ENCODE data around the gene MARVELD2. TPM values are rescaled to one million over a fixed set of nuclear protein-coding genes. Genes with fewer than 3 reads are reported as not detected.

The MARVELD2 gene
- total and polyA plus RNA-seq, 9 of the 15 experiments (the other 6 are each of a cell fraction or from before 2014, with no cell fraction given) = 0.03 to 0.29 (median 0.06) TPM; not detected in 3

GRCh38 chr5:69370335-69370734 is 44.6 kb upstream of the MARVELD2 start (continued):
- TF ChIP-seq THRA (IDR thresholded peaks at IDR 0.05) = peak; percentile 20; the same call in 1 of the 2 replicates

- Histone ChIP-seq H2AFZ (ENCODE audit: low read depth, low read length) (no peak overlapping the region), H4K20me1 (replicated peaks; ENCODE audit: control insufficient read depth, insufficient read depth, low read length) (no peaks in the 10 kb centered on the region), H3K27ac (ENCODE audit: extremely low read depth, low read depth, low read length) (peak overlapping the region; percentile 6; the same call in 1 of the 3 replicates), H3K27me3 (ENCODE audit: control insufficient read depth in 2 of 2, insufficient read depth in 2 of 2, low read length in 2 of 2) (no peaks in the 10 kb centered on the region), H3K9ac (ENCODE audit: insufficient read depth in 1 of 2, low read depth in 2 of 2, low read length in 2 of 2) (peak overlapping the region in 1 of 2 experiments; percentile 97; a peak in 1 of 4 replicates), H3K4me1 (replicated peaks in 1 of 2; ENCODE audit: control insufficient read depth in 2 of 2, insufficient read depth in 2 of 2, low read length in 2 of 2) (no peaks in the 10 kb centered on the region; a peak in 2 of 5 replicates), H3K36me3 (ENCODE audit: control insufficient read depth, insufficient read depth, low read length) (peaks cover 36% of the 10 kb centered on the region; the same call in 2 of the 3 replicates), H3K4me2 (ENCODE audit: insufficient read depth, low read length) (no peak overlapping the region), H3K9me3 (replicated peaks; ENCODE audit: control insufficient read depth, insufficient read depth, low read depth, low read length) (no peaks in the 10 kb centered on the region), H3K79me2 (ENCODE audit: control insufficient read depth, insufficient read depth, low read length) (peaks cover 55% of the 10 kb centered on the region), H3K4me3 (no peak overlapping the region), H3K9me1 (ENCODE audit: control insufficient read depth, insufficient read depth, low read length) (no peaks in the 10 kb centered on the region)
- intact Hi-C loops (cut with micrococcal nuclease) (no loop called here), in situ Hi-C loops (cut with MboI) (no loop called here)
- CTCF ChIA-PET (ENCODE audit: low intra/inter-chr PET ratio) = no interaction called here
- no peak for ATAC-seq
- POLR2A ChIA-PET = no interaction called here
- TF ChIP-seq CBFA2T3 (IDR thresholded peaks at IDR 0.05) (no peak), DACH1 (IDR thresholded peaks at IDR 0.05; ENCODE audit: partially characterized antibody) (peak; percentile 95)
- WGBS (ENCODE audit: insufficient coverage, low coverage, missing lambda C conversion rate) = 97% methylated on average over 5 of the region's 5 CpGs
- no peak for FAIRE-seq
- no TSS peak for BruUV-seq (replicated peaks)
- no peak for DNase-seq (ENCODE audit: extremely low read depth in 1 of 4, low spot score in 3 of 4)
Observed at GRCh38 chr5:69372394-69372793, 42.5 kb upstream of the MARVELD2 start.

Measured in K562 (cell line).